Measurements from ENCODE around the gene PLPPR2.
"Not testable (repeated sequence)": the region's sequence is repeated elsewhere in the genome, so short reads cannot be mapped to it uniquely, and the experiment has no call there.

Gene PLPPR2

GRCh38 chr19:11339254-11340098, 15.8 kb upstream of the PLPPR2 start, which contains the start of gene RAB3D:
Gene RAB3D (minus strand): TSS chr19:11339657. CDS start chr19:11337399, 2,258 bp downstream.
- in situ Hi-C loops (cut with MboI; ENCODE audit: low sequenced_read_pairs): no loop called here

- in situ Hi-C loops (cut with MboI; ENCODE audit: low sequenced_read_pairs): not testable (repeated sequence)
These were observed 15.1 kb upstream of the PLPPR2 start for GRCh38 chr19:11340099-11340467.

- in situ Hi-C loops (cut with MboI; ENCODE audit: low sequenced_read_pairs): no loop called here
These were observed 12.8 kb upstream of the PLPPR2 start for GRCh38 chr19:11342429-11342828.

- in situ Hi-C loops (cut with MboI; ENCODE audit: low sequenced_read_pairs): no loop called here
These were observed 10.0 kb upstream of the PLPPR2 start for GRCh38 chr19:11345122-11345803.

GRCh38 chr19:11346104-11346940, 8.9 kb upstream of the PLPPR2 start, which contains the start of the genes CCDC159 and TMEM205:
Gene CCDC159 (plus strand): TSS chr19:11346519. CDS start chr19:11346607, 88 bp downstream.
Gene TMEM205 (minus strand): TSS chr19:11346268. CDS start chr19:11345619, 649 bp downstream.
- in situ Hi-C loops (cut with MboI; ENCODE audit: low sequenced_read_pairs): no loop called here

GRCh38 chr19:11347546-11348039, 7.6 kb upstream of the PLPPR2 start:
- in situ Hi-C loops (cut with MboI; ENCODE audit: low sequenced_read_pairs): no loop called here

- in situ Hi-C loops (cut with MboI; ENCODE audit: low sequenced_read_pairs): no loop called here
These were observed 6.1 kb upstream of the PLPPR2 start for GRCh38 chr19:11349171-11349570.

- in situ Hi-C loops (cut with MboI; ENCODE audit: low sequenced_read_pairs): not testable (repeated sequence)
These were observed 1.1 kb upstream of the PLPPR2 start for GRCh38 chr19:11354102-11354501.

- in situ Hi-C loops (cut with MboI; ENCODE audit: low sequenced_read_pairs): no loop called here
These were observed 804 bp downstream of the PLPPR2 start for GRCh38 chr19:11356074-11356397.

GRCh38 chr19:11356676-11357550, 1.7 kb downstream of the PLPPR2 start:
- in situ Hi-C loops (cut with MboI; ENCODE audit: low sequenced_read_pairs): no loop called here

- in situ Hi-C loops (cut with MboI; ENCODE audit: low sequenced_read_pairs): no loop called here
These were observed 4.2 kb downstream of the PLPPR2 start for GRCh38 chr19:11359421-11359820.

GRCh38 chr19:11361037-11361770, 6.0 kb downstream of the PLPPR2 start:
- in situ Hi-C loops (cut with MboI; ENCODE audit: low sequenced_read_pairs): no loop called here

- in situ Hi-C loops (cut with MboI; ENCODE audit: low sequenced_read_pairs): no loop called here
These were observed 6.8 kb downstream of the PLPPR2 start for GRCh38 chr19:11361771-11362731.

GRCh38 chr19:11363881-11364280, 8.6 kb downstream of the PLPPR2 start:
- in situ Hi-C loops (cut with MboI; ENCODE audit: low sequenced_read_pairs): no loop called here

- in situ Hi-C loops (cut with MboI; ENCODE audit: low sequenced_read_pairs): no loop called here
These were observed 9.2 kb downstream of the PLPPR2 start for GRCh38 chr19:11364296-11364904.

- in situ Hi-C loops (cut with MboI; ENCODE audit: low sequenced_read_pairs): no loop called here
These were observed 9.7 kb downstream of the PLPPR2 start for GRCh38 chr19:11364935-11365334.

- in situ Hi-C loops (cut with MboI; ENCODE audit: low sequenced_read_pairs): no loop called here
These were observed 10.4 kb downstream of the PLPPR2 start for GRCh38 chr19:11365557-11366117.
